ENCODE data around the gene CCNL2. TPM values are rescaled to one million over a fixed set of nuclear protein-coding genes. Genes with fewer than 3 reads are reported as not detected.
"Not testable (repeated sequence)": the region's sequence is repeated elsewhere in the genome, so short reads cannot be mapped to it uniquely, and the experiment has no call there.

CCNL2 gene
- total RNA-seq, 1 donor from 2014 or later, result 58.3 TPM

DNA sequence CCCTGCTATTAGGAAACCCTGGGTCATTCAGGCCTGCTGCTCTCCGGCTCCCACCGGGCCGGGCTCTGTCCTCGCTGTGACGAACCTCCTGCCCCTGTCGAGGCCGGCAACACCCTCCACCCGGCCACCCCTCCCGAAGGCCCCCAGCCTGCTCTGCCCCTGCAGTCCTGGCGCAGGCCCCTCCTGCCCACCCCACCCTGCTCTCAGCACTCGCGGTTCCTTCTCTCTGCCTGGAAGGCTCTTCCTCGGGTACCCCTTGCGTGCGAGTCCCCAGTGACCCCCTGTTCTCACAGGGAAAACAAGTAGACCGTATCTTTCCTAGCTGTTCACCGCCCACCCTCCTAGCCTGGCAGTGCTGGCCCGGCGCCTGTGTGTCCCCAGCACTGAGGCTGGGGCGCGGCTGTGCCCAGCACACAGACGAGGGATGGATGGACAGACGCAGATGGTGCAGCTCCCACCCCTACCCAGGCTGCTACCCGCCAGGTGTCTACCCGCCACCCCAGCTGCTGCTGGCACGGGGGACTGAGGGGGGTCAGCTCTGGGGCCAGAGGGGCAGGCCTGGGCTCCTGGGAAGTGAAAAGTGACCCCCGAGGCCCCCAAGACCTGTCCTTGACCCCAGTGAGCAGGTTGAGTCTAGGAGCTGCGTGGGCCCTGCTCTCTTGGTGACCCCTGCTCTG is 33.3 kb upstream of the CCNL2 start:
- no peak for ATAC-seq

DNA sequence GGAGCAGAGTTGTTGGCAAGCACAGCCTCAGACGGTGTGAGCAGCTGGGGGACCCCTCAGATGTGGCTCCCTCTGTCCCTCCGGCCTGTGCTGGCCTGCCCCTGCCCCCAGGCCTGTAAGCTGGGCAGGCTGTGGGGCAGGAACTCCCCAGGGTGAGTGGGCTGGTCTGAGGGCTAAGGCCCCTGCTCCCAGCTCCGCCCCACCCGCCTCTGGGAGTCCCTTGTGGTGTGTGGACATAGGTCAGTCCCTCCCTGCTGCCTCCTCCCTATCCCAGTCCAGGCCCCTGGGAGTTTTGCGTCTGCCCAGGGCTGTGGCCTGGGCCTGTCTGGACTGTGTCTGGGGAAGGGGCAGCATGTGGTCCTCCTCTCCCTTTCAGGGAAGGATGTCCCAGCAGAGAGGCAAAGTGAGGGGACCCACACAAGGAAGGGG is 32.7 kb upstream of the CCNL2 start:
- no peak for ATAC-seq

DNA sequence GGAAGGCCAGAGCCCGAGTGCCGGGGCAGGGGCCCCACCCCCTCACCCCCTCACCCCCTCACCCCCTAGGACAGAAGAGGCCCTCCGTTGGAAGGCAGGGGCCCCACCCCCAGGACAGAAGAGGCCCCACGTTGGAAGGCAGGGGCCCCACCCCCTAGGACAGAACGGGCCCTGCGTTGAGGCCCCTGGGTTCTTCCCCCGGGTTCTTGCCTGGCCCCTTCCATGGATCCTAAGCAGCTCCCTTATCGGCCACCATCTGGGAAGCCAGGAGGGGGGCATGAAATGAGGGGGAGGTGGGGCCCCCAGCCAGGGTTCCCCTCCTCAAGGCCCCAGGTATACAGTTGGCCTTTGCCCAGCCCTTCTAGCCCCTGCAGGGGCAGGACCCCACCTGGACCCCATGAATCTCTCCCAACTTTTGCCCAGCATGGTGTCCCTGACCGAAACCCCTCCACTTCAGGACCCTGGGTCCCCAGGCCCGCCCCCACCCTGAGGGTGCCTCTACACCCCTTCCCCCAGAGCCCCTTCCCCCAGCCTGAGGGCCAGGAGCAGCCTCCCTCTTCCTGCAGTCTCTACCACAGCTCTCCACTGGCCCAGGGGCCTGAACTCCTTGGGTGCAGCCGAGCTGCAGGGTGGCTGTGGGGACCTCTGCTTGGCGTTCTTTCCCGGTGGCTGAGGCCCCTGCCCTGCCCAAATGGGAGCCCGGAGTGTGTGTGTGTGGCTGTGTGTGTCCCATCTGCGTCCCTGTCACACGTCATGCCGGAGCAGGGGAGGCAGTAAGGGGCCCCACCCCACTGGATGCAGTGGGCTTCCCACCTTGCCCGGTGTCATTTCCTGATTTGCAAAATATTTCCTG is 32.1 kb upstream of the CCNL2 start:
- ATAC-seq, result no peak

DNA sequence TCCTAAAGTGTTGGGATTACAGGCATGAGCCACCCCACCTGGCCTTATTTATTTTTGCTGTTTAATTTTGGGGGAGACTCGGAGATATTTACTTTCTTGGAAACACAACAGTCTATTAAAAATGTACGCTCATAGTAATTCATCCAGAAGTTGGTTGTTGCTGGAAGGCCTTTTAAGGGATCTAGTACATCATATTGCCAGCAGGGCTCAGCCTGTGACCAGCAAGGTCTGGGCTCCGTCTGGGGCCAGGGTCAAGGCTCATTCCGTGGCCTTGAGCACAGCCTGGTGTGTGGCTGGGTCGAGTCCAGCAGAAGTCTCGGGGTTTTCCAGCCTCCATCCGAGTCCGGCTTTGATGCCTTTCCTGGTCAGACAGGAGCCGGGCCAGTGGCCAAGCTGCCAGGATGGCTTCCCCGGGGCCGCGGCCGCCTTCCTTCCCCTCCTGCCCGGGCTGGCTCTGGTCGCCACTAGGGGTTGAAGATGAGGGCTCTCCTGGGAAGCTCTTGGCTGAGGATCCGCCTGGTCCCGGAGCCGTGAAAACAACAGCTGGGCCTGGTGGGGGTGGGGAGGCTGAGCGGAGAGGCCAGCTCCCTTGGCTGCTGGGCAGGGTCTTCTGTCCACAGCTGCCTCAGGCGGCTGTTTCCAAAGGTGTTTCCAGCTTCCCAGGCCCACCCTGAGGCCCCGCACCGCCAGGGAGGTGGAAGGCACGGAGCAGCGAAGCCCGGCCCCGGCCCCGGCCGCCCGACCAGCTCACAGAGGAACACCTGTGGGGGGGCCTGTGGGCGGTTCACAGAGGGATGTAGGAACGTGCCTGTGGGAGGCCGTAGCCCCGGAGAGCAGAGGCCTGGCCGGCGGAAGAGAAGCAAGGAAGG is 31.2 kb upstream of the CCNL2 start:
- ATAC-seq, result peak; percentile 0

DNA sequence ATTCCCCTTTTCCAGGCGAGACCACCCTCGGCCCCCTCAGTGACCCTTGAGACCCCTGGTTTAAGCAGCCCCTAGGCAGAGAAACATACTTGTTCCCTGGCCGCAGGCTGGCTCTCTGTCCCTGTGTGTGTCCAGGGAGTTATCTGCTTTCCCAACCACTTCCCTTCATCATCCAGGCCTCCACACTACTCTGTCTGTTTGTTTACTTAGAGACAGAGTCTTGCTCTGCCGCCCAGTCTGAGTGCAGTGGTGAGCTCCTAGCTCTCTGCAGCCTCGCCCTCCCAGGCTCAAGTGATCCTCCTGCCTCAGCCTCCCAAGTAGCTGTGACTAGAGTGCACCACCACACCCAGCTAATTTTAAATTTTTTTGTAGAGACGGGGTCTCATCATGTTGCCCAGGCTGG is 30.5 kb upstream of the CCNL2 start:
- ATAC-seq, result no peak

DNA sequence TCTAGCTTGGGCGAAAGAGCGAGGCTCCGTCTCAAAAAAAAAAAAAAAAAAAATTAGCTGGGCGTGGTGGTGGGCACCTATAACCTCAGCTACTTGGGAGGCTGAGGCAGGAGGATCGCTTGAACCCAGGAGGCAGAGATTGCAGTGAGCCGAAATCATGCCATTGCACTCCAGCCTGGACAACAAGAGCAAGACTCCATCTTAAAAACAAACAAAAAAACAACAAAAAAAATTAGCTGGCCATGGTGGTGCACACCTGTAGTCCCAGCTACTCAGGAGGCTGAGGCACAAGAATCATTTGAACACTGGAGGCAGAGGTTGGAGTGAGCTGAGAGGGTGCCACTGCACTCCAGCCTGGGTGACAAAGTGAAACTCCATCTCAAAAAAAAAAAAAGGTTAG is 29.8 kb upstream of the CCNL2 start:
- ATAC-seq, result not testable (repeated sequence)

DNA sequence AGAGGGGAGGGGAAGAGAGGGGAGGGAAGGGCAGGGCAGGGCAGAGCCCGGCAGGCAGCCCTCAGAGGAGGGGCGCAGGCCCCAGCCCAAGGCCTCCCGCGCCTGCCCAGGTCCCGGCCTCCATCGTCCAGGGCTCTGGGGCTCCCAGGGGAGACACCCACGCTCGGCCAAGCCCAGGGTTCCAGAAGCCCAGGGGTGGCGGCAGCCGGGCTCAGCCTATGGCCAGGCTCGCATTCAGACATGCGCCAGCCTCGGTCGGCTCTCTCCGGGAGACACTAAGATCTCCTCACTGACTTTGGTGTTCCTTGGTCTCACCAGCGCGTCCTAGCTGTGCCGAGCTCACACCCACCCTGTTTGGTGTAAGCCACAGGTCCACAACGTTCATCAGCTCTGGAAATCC is 29.0 kb upstream of the CCNL2 start:
- no peak for ATAC-seq

DNA sequence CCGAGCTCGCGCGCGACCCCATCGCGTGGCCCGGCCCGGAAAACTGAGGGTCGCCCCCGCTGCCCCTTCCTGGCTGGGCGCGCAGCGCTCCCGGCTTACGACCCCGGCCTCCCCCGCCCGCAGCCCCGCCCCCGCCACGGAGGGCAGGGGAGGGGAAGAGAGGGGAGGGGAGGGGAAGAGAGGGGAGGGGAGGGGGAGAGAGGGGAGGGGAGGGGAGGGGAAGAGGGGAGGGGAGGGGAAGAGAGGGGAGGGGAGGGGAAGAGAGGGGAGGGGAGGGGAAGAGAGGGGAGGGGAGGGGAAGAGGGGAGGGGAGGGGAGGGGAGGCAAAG is 28.6 kb upstream of the CCNL2 start:
- ATAC-seq, result no peak

DNA sequence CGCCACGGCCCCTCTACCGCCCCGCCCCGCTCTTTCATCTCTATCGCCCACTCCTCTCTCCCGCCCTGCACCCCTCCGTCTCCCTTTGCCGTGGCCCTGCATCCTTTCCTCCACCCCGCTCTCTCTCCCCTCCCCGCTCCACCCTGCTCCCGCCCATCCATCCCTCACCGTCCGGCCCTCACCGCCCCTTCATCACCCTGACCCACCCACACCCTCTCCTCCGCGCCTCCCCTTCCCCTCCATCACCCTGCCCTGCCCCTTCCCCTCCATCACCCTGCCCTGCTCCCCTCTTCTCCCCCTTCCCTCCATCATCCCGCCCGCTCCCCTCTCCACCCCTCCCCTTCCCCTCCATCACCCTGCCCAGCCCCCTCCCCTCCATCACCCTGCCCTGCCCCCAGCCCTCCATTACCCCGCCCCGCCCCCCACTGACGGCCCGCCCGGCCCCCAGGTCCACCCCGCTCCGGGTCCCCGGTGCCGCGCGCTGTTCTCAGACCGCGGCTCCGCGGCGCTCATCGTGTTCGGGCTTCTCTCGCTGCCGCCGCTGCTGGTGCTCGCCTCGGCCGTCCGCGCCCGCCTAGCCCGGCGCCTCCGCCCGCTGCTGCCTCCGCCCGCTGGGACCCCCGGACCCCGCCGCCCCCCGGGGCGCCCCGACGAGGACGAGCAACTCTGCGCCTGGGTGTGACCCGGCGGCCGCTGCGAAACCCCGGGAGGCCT is 28.1 kb upstream of the CCNL2 start:
- peak; percentile 33 for ATAC-seq

DNA sequence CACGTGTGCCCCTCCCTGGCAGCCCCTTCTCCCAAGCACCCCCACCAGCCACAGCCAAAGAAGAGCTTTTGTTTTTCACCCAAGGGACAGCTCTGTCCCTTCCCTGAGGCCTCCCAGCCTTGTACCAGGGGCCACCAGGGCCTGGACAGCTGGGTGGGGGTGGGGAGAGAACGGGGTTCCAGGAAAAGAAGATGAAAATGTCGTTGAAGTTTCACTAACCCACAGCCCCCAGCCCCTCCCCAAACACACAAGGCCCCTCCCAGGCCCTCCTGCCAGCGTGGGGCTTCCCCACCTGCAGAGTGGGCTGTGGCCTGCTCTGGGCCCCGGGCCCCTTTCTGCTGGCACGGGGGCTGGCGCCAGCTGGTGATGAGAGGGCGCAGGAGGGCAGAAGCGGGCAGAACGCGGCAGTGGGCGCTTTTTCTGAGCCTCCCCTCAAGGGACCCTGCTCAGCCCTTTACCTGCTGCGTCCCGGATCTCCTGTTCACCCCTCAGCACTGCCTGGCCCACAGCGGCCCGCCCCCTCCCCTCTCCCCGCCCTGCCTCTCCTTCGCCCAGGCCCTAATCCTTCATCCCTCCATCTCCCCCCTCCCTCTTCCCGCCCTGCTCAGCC is 27.5 kb upstream of the CCNL2 start:
- no peak for ATAC-seq

DNA sequence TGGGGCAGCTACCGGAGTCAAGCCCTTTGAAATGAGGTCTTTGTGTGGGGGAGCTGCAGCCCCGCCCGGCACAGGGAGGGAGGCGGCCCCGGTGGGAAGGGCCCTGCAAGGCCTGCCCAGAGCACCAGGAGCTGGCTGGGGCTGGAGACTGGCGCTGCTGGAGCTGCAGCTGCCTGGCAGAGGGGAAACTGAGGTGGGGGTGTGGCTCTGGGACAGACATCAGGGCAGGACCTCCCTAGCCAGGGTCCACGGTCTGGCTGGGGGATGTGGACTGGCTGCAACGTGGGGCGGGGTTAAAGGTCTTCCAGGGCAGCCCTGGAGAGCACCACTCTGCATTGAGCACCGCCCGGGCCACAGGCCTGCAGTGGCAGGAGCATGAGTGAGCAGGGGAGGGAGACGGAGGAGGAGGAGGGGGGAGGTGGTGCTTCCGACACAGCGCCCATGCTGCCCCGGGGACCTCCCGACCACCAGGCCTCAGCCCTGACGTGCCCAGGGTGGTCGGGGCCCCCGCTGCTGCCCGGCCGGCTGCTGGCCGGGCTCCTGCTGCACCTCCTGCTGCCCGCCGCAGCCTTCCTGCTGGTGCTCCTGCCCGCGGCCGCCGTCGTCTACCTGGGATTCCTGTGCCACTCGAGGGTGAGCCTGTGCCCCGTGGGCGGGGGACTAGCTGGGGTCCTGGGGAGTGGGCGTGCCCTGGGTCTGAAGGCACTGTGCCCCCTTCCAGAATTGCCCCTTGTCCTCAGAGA is 26.8 kb upstream of the CCNL2 start:
- peak; percentile 14 for ATAC-seq

DNA sequence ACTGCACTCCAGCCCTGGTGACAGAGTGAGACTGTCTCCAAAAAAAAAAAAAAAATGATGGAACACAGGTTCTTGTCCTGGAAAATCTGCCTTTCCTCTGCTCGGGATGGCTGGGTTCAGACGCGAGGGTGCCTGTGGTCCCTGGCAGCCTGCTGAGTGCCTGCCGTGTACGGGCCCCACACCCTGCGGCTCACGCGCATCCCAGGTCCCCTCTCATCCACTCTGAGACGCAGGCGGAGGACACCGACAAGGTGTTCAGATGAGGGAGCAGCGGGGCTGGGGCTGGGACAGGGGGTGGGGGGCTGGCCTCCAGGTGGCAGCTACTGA is 26.3 kb upstream of the CCNL2 start:
- ATAC-seq, result no peak

DNA sequence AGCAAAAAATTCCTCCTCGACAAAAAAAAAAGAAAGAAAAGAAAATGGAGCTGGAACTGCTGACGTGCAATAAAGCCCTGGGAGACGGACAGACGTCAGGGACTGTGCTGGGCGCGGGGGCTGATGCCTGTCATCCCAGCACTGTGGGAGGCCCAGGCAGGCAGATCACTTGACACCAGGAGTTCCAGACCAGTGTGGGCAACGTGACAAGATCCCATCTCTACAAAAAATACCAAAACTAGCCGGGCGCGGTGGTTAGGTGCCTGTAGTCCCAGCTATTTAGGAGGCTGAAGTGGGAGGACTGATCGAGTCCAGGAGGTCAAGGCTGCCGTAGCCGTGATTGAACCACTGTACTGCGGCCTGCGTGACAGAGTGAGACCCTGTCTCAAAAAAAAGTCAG is 25.6 kb upstream of the CCNL2 start:
- ATAC-seq, result no peak

DNA sequence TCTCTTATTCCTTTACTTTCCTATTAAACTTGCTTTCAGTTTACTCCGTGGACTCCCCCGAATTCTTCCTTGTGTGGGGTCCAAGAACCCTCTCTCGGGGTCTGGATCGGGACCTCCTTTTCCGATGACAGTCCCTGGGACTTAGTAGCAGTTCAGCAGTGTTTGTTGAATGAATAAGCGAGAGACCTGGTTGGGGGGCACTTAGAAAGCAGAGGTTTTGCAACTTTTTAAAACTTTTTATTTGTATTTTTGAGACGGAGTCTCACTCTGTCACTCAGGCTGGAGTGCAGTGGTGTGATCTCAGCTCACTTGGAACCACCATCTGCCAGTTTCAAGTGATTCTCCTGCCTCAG is 24.1 kb upstream of the CCNL2 start:
- ATAC-seq, result no peak

DNA sequence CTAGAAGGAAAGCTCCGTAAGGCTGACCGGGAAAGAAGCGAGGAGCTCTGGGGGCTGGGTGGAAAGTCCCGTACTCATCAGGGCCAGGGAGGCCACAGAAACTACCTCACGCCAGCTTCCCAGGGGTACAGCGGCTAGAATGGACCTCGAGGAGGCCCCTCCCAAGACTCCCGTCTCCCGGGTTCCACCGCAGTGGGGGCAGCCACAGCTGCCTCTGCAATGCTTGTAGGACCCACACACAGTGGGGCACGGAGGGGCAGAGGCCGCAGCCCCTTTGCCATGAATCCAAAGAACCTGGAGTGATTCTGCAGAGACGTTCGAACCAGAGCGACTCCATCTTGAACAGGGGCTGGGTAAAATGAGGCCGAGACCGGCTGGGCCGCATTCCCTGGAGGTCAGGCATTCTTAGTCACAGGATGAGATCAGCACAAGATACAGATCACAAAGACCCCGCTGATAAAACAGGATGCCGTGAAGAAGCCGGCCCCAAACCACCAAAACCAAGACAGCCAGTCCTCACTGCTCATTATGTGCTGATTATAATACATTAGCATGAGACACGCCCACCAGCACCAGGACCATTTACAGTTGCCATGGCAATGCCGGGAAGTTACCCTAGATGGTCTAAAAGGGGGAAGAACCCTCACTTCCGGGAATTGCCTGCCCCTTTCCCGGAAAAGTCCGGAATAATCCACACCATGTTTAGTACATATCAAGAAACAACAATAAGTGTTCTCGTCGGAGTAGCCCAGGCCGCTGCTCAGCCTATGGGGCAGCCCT is 23.5 kb upstream of the CCNL2 start:
- no peak for ATAC-seq

DNA sequence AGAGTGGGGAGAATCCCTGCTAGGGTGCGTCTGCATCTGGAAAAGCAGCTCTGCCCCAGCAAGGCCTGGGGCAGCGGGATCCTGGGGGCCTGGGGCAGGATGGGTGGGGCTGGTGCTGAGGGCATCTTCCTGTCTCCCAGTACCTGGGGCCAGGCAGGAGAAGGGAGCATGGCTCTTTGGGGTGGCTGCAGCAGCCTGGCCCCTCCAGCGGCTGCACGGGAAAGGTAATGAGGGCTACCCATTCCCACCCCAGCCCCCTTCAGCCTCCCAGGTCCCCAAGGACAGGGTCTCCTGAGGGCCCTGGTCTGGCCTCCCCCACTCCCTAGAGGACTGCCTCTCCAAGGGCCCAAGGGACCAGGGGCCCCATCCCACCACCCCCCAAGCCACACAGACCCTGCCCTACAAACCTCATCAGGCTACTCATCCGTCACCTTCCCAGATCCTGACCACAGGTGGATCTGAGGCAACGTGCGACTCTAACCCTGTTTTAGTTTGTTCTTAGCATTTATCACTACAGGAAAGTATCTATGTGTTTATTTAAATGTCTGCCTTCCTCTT is 22.9 kb upstream of the CCNL2 start:
- no peak for ATAC-seq

DNA sequence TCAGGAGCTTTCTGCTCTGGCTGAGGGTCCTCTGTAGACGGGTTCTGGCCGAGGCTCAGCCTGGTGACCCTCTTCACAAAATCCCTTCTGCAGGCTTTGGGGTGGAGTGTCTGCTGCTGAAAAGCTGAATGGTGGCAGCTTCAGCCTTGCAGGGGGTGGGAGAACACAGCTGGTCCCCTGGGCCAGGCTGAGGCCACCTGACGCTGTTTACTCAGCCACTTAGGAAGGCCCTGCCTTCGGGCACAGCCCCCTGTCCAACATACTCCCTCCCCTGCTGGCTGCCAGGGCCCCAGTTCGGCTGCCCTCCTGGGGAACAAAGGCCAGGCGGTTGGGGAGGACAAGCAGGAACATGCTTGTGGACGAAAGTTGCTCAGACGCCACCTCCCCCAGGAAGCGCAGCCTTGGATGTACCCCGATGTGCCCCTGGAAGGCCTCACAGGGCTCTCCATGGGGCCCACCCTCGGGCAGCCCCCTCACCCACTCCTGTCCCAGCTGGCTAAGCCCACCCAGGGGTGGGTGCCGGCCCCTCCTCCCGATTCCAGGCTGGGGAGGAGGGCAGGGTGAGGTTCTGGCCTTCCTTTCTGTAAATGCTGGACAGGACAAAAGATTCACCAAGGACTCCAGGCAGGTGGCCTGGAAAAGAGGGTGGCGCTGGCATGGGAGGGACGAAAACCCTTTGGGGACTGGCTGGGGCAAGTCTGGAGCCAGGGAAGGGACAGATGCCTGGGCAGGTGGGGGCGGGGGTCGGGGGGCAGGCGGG is 22.2 kb upstream of the CCNL2 start, which contains the start of gene ANKRD65:
Gene ANKRD65 (minus strand): TSS at position 130 of the 760 bp plus-strand sequence. CDS start 271 bp downstream, outside the sequence.
- ATAC-seq, result peak; percentile 30

DNA sequence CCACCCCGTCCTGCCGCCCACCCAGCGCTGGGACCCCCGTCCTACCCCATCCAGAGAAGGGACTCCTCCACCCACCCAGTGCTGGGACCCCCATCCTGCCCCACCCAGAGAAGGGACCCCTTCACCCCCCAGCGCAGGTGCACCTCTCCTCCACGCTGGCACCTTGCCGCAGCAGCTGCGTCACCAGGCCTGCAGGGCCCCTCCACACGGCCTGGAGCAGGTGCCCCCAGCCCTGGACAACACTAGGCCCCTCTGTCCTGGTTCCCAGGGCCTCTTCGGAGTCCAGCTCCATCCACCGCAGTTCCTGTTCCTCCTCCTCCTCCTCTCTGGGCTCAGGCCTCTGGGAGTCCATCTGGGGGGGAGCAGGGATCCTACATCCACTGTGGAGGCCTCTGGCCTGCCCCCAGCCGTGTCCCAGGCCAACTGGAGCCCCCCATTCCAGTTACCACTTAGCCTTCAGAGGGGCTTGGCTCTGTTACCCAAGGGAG is 21.6 kb upstream of the CCNL2 start:
- ATAC-seq, result peak; percentile 29

All from esophagus mucosa (tissue), 1 donor.